ENCODE results near the gene ZNF70.
"Not testable (repeated sequence)": the region's sequence is repeated elsewhere in the genome, so short reads cannot be mapped to it uniquely, and the experiment has no call there.

ZNF70 gene

DNA sequence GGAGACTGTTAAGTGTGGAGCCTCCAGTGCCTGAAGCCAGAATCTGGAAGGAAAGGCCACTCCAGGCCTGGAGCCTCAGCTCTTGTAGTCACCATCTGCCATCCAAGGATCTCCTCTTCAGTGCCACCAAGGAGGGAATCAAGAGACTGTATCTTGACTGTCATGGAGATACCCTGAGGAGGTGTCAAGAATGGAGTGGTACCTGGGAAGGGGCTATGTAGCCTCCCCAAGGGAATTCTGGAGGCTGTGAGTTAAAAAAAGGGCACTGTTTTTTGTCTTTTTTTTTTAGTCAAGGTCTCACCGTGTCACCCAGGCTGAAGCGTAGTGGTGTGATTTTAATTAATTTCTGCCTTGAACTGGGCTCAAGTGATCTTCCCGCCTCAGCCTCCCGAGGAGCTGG lies 8.7 kb upstream of the ZNF70 start:
- DNase-seq (ENCODE audit: low read depth, low spot score): no peak

DNA sequence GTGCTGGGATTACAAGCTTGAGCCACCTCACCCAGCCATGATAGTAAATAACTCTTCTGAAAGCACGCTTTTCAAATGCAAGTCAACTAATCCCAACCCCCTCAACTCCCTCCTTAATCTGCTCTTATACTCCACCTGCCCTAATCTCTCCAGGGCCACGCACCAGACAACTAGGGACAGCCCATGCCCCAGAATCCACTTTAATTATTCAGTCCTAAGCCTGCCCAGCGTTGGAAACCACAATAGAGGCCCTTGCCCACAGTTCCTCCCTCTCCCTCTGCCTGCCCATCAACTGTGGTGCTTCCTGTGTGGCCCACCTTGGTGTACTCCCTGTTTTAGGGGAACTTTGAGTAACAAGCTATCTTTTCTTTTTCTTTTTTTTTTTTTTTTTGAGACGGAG lies 6.0 kb upstream of the ZNF70 start:
- no peak for DNase-seq (ENCODE audit: low read depth, low spot score)

DNA sequence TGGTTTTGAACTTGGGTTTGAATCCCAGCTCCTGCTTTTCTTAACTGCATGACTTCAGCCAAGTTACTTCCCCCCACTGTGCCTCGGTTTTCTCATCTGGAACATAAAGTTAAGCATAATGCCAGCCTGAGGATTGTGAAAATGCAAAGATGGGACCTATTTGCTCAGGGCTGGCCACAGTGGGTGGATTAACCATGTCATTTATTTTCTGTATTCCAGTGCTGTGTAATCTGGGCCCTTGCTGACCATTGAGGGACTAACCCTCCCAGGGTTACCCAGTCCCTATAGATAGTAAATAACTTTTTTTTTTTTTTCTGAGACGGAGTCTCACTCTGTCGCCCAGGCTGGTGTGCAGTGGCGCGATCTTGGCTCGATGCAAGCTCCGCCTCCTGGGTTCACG lies 4.8 kb upstream of the ZNF70 start:
- no peak for DNase-seq (ENCODE audit: low read depth, low spot score)

DNA sequence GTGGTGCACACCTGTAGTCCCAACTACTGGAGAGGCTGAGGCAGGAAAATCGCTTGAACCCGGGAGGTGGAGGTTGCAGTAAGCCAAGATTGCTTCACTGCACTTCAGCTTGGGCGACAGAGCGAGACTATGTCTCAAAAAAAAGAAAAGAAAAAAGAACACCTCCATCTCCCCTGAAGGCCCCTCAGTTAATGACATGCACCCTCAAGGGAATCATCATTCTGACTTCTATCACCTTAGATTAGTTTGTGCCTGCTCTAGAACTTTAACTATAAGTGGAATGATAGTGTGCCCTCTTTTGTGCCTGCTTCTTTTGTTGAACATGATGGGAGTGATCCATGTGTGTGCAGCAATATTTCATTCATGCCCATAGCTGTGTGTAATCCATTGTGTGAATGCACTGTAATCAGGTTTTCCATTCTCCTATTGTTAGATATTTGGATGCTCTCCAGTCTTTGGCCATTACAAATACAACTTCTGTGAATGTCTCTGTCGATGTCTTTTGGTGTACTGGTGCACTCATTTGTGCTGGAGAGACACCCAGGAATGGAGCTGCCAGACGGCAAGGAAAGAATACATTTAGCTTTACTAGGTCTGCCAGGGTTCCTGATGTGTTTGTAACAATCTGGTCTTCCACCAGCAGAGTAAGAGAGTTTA lies 4.2 kb upstream of the ZNF70 start:
- no peak for DNase-seq (ENCODE audit: low read depth, low spot score)

DNA sequence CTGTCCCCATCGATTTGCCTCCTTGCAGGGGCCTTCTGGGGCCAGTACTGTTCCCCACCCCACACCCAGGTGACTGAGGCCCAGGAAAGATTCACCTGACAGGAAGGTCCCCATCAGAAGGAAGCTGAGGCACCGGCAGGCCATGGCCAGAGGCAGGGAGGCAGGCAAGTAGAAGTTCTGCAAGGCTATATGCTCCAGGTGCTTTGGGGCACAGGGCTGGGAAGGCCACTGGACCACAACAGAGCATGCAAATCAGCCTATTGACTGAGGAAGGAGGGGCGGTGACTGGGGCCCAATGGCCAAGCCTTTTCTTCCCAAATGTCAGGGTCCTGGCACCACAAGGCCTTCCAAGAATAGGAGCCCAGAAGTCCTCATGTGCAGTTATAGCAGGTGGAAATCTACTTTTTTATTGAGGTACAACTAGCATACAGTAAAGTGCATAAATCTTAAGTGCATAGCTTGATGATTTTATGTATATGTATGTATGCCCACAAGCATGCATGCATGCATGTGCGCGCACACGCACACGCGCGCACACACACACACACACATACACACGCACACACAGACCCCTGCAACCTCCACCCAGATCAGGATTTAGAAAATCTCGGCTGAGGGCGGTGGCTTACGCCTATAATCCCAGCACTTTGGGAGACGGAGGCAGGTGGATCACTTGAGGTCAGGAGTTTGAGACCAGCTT lies 3.5 kb upstream of the ZNF70 start, which contains the start of gene VPREB3:
TSS of gene VPREB3 (minus strand) at position 206 of the 700 bp plus-strand sequence. CDS start at position 144, 62 bp downstream.
- no peak for DNase-seq (ENCODE audit: low read depth, low spot score)

DNA sequence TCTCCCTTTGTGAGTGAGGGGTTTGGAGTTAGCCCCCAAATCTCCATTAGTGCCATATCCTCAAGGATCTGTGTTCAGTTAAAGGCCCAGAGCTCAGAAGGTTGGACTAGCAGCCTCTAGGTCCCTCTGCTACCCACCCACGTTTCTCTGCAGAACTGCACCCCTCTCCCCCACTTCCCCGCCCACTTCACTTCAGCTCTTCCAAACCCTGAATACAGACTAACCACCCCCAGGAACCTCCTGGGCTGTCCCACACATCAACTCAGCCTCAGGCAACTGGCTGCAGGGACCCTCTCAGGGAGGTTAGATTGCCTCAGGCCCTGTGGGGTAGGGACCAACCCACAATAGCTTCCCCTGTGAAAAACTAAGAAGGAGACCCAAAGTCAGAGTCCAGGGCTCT lies 2.5 kb upstream of the ZNF70 start:
- DNase-seq (ENCODE audit: low read depth, low spot score): no peak

DNA sequence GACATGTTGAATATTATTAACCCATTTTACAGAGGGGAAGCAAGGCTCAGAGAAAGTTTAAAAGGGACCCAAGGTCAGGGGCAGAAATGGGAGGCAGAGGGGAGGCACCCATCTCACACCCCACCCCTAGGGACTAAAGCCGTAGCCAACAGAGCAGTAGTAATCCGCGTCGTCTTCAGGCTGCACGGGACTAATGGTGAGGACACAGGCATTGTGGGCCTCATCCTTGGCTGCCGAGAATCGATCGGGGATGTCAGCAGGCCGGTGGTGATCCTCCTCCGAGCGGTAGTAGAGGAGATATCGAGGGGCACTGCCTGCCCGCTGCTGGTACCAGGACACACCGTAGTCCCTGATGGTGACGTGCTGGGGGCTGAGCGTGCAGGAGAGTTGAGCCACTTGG lies 1.8 kb upstream of the ZNF70 start:
- no peak for DNase-seq (ENCODE audit: low read depth, low spot score)

DNA sequence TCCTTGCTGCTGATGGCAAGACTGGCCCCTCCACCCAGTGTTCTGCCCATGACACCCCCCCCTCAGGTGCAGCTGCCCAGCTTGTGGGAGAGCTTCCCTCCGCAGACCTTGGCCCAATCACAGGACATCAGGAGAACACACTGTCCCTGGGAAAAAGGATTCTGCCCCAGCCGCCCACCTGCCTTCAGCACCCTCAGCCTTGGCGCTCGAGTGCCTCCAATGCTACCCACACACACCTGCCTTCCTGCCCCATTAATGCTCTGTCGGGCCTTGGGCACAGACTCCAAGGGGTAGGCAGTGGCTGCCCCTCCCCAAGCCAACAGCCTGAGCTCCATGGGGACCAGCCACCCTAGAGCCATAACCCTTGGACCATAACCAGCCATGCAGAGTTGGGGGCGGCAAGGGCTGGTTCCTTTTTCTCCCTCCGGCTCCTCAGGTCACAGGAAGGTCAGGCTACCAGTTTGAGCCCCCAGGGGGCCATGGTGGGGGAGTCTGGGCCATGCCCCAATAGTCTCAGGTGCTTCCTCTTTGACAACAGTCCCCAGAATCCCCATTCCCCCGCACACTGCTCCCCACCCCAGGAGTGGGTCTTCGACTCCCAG lies 1.3 kb upstream of the ZNF70 start:
- no peak for DNase-seq (ENCODE audit: low read depth, low spot score)

DNA sequence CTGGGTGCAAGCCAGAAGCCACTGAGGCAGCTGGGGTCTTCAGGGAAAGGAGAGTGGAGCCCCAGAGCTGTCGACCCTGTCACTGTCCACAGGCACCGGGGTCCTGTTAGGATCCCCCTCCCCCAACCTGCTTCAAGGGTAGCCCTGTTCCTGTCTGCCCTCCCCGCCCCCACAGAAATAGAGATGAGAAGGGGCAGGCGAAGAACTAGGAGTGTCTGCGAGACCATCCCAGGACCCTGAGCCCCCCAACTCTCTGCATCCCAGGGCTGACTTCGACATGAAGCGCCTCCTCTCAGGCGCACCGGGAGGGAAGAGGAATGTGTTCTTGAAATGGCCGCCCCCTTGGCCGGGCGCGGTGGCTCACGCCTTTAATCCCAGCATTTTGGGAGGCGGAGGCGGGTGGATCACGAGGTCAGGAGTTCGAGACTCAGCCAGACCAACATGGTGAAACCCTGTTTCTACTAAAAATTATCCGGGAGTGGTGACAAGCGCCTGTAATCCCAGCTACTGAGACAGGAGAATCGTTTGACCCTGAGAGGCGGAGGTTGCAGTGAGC lies 607 bp upstream of the ZNF70 start:
- no peak for DNase-seq (ENCODE audit: low read depth, low spot score)

DNA sequence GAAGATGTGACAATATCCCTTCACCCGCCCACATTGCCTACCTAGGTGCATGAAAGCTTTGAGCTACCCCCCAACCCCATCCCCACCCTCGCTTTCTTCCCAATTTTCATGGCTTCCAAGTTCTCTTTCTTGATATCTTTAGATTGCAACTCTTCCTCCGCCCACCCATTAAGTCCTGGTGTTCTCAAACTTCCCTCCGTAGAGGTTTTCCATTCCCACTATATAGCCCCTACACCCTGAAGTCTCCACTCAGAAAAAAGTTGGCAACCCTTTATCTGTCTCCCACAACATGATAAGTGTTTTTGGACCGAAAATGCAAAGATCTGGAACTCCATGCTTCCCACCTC lies 572 bp downstream of the ZNF70 start:
- DNase-seq (ENCODE audit: low read depth, low spot score): no peak

DNA sequence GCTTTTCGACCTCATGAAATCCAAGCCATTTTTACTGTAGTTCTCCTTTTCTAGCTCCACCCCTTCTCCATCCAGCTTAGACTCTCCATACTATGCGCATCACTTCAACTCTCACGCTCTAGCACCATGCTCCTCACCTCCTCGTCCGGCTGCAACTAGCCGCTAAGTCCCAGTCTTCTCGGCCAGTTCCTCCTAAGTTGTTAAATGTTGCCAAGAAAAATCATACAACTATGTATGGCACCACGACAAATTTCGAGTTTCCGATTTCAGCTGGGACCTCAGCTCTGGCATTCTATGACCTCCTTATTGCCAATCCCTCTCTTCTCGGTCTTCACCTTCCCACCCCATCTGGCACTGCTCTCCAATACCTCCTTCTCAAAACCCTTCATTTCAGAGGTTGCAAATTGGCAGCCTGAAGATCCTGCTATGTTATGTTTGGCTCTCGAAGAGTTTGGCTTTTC lies 1.0 kb downstream of the ZNF70 start:
- DNase-seq (ENCODE audit: low read depth, low spot score): no peak

DNA sequence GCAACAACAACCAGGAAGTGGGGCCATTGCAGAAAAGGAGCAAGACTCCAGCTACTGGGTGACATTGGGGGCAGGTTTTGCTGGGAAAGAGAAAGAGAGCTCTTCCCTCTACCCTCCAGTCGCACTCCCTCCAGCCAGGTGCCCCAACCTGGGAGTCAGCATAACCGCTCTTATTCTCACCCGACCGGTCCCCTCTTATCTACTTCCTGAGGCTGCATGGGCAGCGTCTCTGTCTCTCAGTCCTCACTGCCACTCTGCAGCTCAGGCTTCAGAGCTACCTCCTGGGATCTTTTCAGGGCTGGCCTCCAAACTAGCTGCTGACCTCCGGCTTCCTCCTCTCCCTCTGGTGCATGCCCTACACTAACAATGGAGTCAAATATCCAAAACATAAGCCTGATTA lies 5.1 kb downstream of the ZNF70 start:
- DNase-seq (ENCODE audit: low read depth, low spot score): no peak

DNA sequence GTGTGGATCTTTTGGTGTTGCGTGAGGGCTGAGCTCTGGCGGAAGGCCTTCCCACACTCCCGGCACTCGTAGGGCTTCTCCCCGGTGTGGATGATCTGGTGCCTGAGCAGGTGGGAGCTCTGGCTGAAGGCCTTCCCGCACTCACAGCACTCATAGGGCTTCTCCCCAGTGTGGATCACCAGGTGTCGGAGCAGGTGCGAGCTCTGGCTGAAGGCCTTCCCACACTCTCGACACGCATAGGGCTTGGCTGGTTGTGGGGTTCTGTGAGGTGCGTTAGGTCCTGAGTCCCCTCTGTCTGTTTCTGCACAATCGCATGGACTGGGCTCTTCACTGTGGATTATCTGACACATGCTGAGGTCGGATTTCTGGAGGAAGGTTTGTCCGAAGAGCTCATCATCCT lies 6.4 kb downstream of the ZNF70 start:
- DNase-seq (ENCODE audit: low read depth, low spot score): no peak

DNA sequence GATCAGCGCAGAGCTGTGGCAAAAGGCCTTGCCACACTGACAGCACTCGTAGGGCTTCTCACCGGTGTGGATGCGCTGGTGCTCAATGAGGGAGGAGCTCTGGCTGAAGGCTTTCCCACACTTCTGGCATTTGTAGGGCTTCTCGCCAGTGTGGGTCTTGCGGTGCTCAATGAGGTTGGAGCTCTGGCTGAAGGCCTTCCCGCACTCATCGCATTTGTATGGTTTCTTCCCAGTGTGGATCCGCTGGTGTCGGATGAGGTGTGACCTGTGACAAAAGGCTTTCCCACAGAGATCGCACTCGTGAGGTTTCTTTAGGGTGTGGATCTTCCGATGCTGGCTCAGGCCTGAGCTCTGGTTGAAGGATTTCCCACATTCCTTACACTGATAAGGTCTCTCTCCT lies 6.9 kb downstream of the ZNF70 start:
- no peak for DNase-seq (ENCODE audit: low read depth, low spot score)

DNA sequence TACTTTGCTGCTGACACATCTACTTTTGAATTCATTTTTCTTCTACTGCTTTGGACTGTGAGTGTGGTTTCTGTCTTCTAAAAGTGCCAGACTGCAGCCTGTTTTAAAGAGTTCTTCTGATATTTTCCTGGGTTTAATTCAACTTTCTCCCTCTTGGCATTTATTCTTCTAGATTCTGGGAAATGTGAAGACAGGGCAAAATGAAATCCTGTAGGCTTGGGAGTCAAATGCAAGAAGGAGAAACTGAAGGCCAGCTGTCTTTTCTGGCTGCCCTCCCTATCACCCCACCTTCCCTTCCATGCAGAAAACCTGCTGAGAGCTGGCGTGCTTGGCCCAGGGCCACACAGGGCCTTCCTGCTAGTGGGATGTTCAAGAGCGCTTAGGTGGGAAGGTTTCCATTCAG lies 7.6 kb downstream of the ZNF70 start:
- no peak for DNase-seq (ENCODE audit: low read depth, low spot score)

DNA sequence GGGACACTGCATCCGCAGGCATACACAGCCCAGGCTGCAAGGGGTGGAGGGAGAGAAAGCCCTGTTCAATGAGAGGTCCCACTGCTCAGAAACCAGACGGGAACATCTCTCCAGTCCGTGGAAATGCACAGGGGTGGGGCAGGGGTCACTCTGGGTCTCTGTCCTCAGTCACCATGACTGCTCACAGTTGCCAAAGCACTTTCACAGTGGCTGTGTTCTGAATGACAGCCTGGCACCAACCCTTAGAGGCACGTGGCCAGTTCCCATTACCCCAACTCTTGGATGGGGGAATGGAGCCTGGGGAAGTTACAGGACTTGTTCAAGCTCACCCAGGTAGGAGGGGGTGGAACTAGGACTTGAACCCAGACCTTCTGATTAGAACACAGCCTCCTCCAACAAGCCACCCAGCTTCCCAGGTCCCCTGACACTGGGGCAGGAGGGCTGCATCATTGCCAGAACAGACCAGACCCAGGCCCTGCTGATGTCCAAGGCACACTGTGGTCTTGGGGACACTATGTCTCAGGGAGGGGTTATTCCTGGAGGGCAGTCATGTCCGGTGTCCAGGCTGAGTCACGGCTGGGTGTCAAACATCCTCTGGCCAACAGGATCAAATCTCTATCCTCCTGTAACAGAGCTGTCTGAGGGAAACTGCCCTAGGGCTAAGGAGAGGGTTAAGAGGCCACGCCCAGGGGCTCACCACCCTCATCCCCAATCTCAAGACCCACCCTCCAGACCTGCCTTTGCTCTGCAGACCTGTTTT lies 8.2 kb downstream of the ZNF70 start:
- DNase-seq (ENCODE audit: low read depth, low spot score): no peak

DNA sequence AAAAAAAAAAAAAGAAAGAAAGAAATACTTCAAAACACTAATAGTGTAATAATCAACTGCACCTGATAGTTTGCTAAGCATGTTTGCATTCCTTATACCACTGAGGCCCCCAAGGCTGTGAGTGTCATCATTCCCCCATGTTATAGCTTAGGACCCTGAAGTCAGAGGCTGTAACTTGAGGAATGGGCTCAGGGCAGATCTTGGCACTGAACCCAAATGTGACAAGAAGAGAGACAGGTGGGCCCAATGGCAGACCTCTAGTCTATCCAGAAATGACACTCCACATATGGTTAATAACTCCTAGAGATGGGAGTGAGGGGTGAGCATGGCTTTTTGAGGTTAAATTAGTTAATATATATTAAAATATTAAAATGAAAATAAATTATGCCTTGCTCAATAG lies 13.2 kb downstream of the ZNF70 start:
- DNase-seq (ENCODE audit: low read depth, low spot score): no peak

DNA sequence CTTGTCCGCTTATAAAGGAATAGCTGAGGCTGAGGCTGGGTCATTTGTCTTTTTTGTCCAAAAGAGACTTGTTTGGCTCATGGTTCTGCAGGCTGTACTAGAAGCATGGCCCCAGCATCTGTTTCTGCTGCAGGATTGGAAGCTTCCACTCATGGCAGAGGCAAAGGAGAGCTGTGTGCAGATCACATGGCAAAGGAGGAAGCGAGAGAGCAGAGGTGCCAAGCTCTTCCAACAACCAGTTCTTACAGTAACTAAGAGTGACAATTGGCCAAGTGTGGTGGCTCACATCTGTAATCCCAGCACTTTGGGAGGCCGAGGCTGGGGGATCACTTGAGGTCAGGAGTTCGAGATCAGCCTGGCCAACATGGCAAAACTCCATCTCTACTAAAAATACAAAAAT lies 22.8 kb downstream of the ZNF70 start:
- DNase-seq (ENCODE audit: low read depth, low spot score): not testable (repeated sequence)

DNA sequence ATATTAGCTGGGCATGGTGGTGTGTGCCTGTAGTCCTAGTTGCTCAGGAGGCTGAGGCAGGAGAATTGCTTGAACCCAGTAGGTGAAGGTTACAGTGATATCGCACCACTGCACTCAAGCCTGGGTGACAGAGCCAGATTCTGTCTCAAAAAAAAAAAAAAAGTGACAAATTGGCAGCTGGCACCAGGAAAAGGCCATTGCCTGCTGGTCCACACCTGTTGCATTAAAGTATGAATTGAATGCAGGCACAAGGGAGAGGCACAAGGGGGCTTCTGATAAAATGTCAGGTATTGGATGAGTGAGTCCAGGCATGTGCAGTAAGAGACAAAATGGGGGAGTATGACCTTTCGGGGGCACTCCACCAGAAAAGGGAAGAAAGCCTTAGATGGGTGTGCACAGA lies 28.2 kb downstream of the ZNF70 start:
- DNase-seq (ENCODE audit: low read depth, low spot score): no peak

DNA sequence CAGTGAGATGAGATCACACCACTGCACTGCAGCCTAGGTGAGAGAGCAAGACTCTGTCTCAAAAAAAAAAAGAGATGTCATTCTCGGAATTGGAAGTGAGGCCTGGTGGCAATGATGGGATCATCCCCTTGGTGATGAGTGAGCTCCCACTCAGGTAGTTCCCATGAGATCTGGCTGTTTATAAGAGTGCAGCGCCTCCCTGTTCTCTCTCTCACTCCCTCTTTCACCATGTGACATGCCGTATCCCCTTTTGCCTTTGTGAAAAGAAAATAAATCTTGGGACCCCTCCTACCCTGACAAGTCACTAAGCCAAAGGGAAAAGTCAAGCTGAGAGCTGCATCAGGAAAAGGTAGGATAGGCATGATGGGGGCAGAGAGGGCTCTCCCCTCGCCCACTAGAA lies 28.8 kb downstream of the ZNF70 start:
- DNase-seq (ENCODE audit: low read depth, low spot score): no peak

DNA sequence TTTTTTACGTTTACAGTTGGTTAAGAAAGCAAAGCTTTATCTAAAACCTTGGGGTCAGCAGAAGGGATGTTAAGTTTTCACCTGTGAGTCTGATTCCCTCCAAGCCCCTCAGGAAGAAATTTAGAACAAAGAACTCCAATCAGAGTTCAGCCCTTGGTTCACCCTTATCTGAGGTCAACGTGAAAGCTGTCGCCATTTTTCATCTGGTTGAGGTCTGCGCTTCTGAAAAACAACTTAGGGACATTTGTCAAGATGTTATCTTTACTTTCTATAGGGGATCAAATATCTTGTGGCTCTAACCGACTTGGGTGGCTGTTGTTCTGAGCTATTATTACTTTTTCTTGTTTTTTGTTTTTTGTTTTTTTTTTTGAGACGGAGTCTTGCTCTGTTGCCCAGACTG lies 30.1 kb downstream of the ZNF70 start:
- DNase-seq (ENCODE audit: low read depth, low spot score): no peak
